Left lung (tissue), 10 donors: ENCODE results near the gene PXDN. TPM values are rescaled to one million over a fixed set of nuclear protein-coding genes. Genes with fewer than 3 reads are reported as not detected.
"Not testable (repeated sequence)": the region's sequence is repeated elsewhere in the genome, so short reads cannot be mapped to it uniquely, and the experiment has no call there.

Experiments used
- ATAC-seq: fragments of 200-7000 bp; cut with Tn5 transposase; one replicate; pipeline ENCODE4 v1.9.1; 2020; ENCODE audit warnings: moderate library complexity
- DNase-seq, 4 donors: peaks; one replicate each; pipeline ENCODE4 v3.0.0-alpha.2; 2013 to 2020
- H3K27ac ChIP-seq, 2 donors: fragments of 200-600 bp; sonication (generic) in 1 of 2; one replicate each; pipeline versions ENCODE4 v1.5.0 to v1.8.0; 2020 to 2021
- H3K27me3 ChIP-seq, 2 donors: fragments of 200-600 bp; sonication (generic) in 1 of 2; one replicate each; pipeline versions ENCODE4 v1.5.0 to v1.8.0; 2020 to 2021
- H3K36me3 ChIP-seq, 2 donors: fragments of 200-600 bp; sonication (generic) in 1 of 2; one replicate each; pipeline versions ENCODE4 v1.5.0 to v1.8.0; 2020 to 2021
- H3K4me1 ChIP-seq, 2 donors: fragments of 200-600 bp; one replicate each; pipeline ENCODE4 v1.8.0; 2021
- H3K4me3 ChIP-seq, 2 donors: fragments of 200-600 bp; sonication (generic) in 1 of 2; one replicate each; pipeline versions ENCODE4 v1.5.0 to v1.8.0; 2020 to 2021; ENCODE audit warnings: mild to moderate bottlenecking in 1 of 2
- H3K9me3 ChIP-seq, 2 donors: fragments of 200-600 bp; sonication (generic) in 1 of 2; one replicate each; pipeline versions ENCODE4 v1.5.0 to v1.8.0; 2020 to 2021
- CTCF ChIP-seq, 2 donors: fragments of 200-600 bp; sonication (generic) in 1 of 2; IDR thresholded peaks; one replicate each; pipeline versions ENCODE4 v1.5.0 to v1.8.0; 2021; ENCODE audit warnings: antibody characterized with exemption in 2 of 2
- intact Hi-C, 2 donors: fragments of 100-400 bp; cut with DNase I; formaldehyde crosslinking; loops; one replicate each; pipeline versions ENCODE4 v1.11.2 to v1.14.2; 2022
- polyA plus RNA-seq, 6 donors: library from polyadenylated mRNA; unstranded; fragments of 120-200 nt; gene quantifications; one replicate each; pipeline ENCODE4 v1.2.1, GENCODE V29; 2013; ENCODE audit not compliant: insufficient read length in 6 of 6
- total RNA-seq, 2 donors: library from RNA; stranded (reverse); fragmentation: NEBNext Ultra II Directional; extraction: Animal tissue kit (Norgen Biotek cat#: 25700); gene quantifications; one replicate each; pipeline ENCODE4 v1.2.1, GENCODE V29; 2021
- donor health status: DM: no; HTN: yes; CAD: no.
- donor health status: DM: no; HTN: no; CAD: no.

PXDN gene
- total and polyA plus RNA-seq, 8 donors: 44.8 to 215 (median 174) TPM

- Histone ChIP-seq H3K27ac (peak overlapping the region; percentile 26 to 35), H3K27me3 (peaks cover under 1 to 26% of the 10 kb centered on the region in 2 donors), H3K9me3 (peaks cover 0 to 7% of the 10 kb centered on the region in 2 donors), H3K36me3 (no peaks in the 10 kb centered on the region), H3K4me1 (peaks cover 0 to 19% of the 10 kb centered on the region in 2 donors), H3K4me3 (no peak overlapping the region)
- ATAC-seq (no peak), DNase-seq (no peak)
- intact Hi-C loops: no loop called here
- TF ChIP-seq CTCF (IDR thresholded peaks at IDR 0.05): no peak
These were observed 4.9 kb downstream of the PXDN start for GRCh38 chr2:1739322-1739957.

- ATAC-seq (no peak), DNase-seq (no peak)
- H3K9me3 ChIP-seq: peaks cover 0 to 7% of the 10 kb centered on the region in 2 donors
- intact Hi-C loops: no loop called here
- TF ChIP-seq CTCF (IDR thresholded peaks at IDR 0.05): no peak
- H3K27ac ChIP-seq: peak overlapping the region in 1 of 2 donors; percentile 35
- no peaks in the 10 kb centered on the region for H3K36me3 ChIP-seq
- H3K4me1 ChIP-seq: peaks cover 0 to 16% of the 10 kb centered on the region in 2 donors
- H3K27me3 ChIP-seq: peaks cover 0 to 19% of the 10 kb centered on the region in 2 donors
- no peak overlapping the region for H3K4me3 ChIP-seq
These were observed 5.5 kb downstream of the PXDN start for GRCh38 chr2:1738646-1739302.

GRCh38 chr2:1738163-1738562 is 6.2 kb downstream of the PXDN start:
- no peak for TF ChIP-seq CTCF (IDR thresholded peaks at IDR 0.05)
- peaks cover 0 to 14% of the 10 kb centered on the region in 2 donors for H3K27me3 ChIP-seq
- peaks cover 0 to 7% of the 10 kb centered on the region in 2 donors for H3K9me3 ChIP-seq
- ATAC-seq (no peak), DNase-seq (no peak)
- H3K27ac ChIP-seq: no peak overlapping the region
- H3K4me1 ChIP-seq: peaks cover 0 to 16% of the 10 kb centered on the region in 2 donors
- intact Hi-C loops: no loop called here
- H3K36me3 ChIP-seq: no peaks in the 10 kb centered on the region
- no peak overlapping the region for H3K4me3 ChIP-seq

GRCh38 chr2:1736997-1737480 is 7.3 kb downstream of the PXDN start:
- peak in 1 of 4 donors; percentile 50 for DNase-seq
- intact Hi-C loops: no loop called here
- no peak for TF ChIP-seq CTCF (IDR thresholded peaks at IDR 0.05)
- H3K27ac ChIP-seq: no peak overlapping the region
- peaks cover 0 to 7% of the 10 kb centered on the region in 2 donors for H3K9me3 ChIP-seq
- no peak overlapping the region for H3K4me3 ChIP-seq
- no peaks in the 10 kb centered on the region for H3K36me3 ChIP-seq
- H3K4me1 ChIP-seq: peaks cover 0 to 12% of the 10 kb centered on the region in 2 donors
- peaks cover 0 to 3% of the 10 kb centered on the region in 2 donors for H3K27me3 ChIP-seq
- ATAC-seq: no peak

GRCh38 chr2:1736045-1736444 is 8.3 kb downstream of the PXDN start:
- Histone ChIP-seq H3K27me3 (no peaks in the 10 kb centered on the region), H3K36me3 (no peaks in the 10 kb centered on the region), H3K4me1 (peaks cover 7 to 22% of the 10 kb centered on the region in 2 donors), H3K4me3 (no peak overlapping the region), H3K9me3 (peaks cover 0 to 7% of the 10 kb centered on the region in 2 donors), H3K27ac (no peak overlapping the region)
- no peak for TF ChIP-seq CTCF (IDR thresholded peaks at IDR 0.05)
- ATAC-seq (no peak), DNase-seq (no peak)
- intact Hi-C loops: no loop called here

GRCh38 chr2:1733298-1733697 is 11.0 kb downstream of the PXDN start:
- intact Hi-C loops: not testable (repeated sequence)

More at GRCh38 chr2:1733298-1733697, 11.0 kb downstream of the PXDN start:
- not testable (repeated sequence) for H3K4me3 ChIP-seq, H3K27me3 ChIP-seq, H3K27ac ChIP-seq, H3K9me3 ChIP-seq, H3K36me3 ChIP-seq, ATAC-seq
- H3K4me1 ChIP-seq: peaks cover 12 to 36% of the 10 kb centered on the region in 2 donors
- DNase-seq: peak in 1 of 4 donors; percentile 55
